Erythroblast (primary cell): ENCODE measurements around the gene SLC24A1.

ENCODE experiments used
- DNase-seq, 2 experiments: peaks; one replicate each; lab custom pipeline; 2025; lab: John Stamatoyannopoulos, UW
- GATA1 ChIP-seq: IDR thresholded peaks from 2 replicates; pipeline ENCODE4 v1.6.1; 2011; ENCODE audit warnings: low read depth, mild to moderate bottlenecking, control low read depth, low read length, moderate library complexity
- POLR2A ChIP-seq: IDR thresholded peaks from 2 replicates; pipeline ENCODE4 v1.6.1; 2011; ENCODE audit warnings: mild to moderate bottlenecking, low read length

The SLC24A1 gene

DNA sequence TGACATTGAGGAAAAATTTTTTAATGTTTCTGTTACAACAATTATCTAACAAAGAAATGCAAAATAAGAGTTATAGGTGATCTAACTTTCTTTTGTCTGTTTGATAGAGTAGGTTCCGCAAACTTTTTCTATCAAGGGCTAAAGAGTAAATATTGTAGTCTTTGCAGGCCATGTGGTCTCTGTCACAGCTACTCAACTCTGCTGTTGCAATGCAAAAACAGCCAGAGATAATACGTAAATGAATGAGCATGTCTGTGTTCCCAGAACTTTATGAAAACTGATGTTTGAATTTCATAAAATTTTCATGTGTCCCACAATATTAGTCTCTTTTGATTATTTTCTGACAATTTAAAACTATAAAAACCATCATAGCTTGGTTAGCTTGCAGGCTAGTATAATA is 73.3 kb downstream of the SLC24A1 start:
- no peak for TF ChIP-seq GATA1
- no peak for TF ChIP-seq POLR2A

More for the DNA sequence above, 73.3 kb downstream of the SLC24A1 start:
- no peak for DNase-seq
